H1 (cell line): Measurements from ENCODE around the gene GRAMD4. TPM values are rescaled to one million over a fixed set of nuclear protein-coding genes. Genes with fewer than 3 reads are reported as not detected.

ENCODE experiments used
- CTCF ChIA-PET: fragments of 300-600 bp; sonication (Branson Sonifier 250); formaldehyde crosslinking; loops from one replicate; lab custom pipeline; 2021; ENCODE audit not compliant: partially characterized antibody; lab: Charles Lee
- POLR2A ChIA-PET: fragments of 300-600 bp; sonication (Branson Sonifier 250); formaldehyde crosslinking; loops from one replicate; lab custom pipeline; 2021; ENCODE audit warnings: inconsistent platforms; ENCODE audit not compliant: partially characterized antibody; lab: Charles Lee
- DNase-seq, 2 experiments: peaks; one replicate each; pipeline versions ENCODE4 v3.0.0 to v3.0.0-alpha.2; 2010 to 2022; ENCODE audit warnings: low spot score in 2 of 2, low read depth in 1 of 2, mixed read lengths in 1 of 2
- FAIRE-seq: peaks from 2 replicates; lab custom pipeline; 2011; peaks lifted over from hg19 to GRCh38; lab: Jason Lieb, UNC
- H2AFZ ChIP-seq: 2 replicates; pipeline ENCODE4 v1.8.1; 2012; ENCODE audit warnings: low read length, inconsistent platforms
- H2AK5ac ChIP-seq: 2 replicates; pipeline ENCODE4 v1.6.1; 2013; ENCODE audit warnings: low read depth, low read length
- H2BK120ac ChIP-seq: replicated peaks from 2 replicates; pipeline ENCODE3; 2013; ENCODE audit warnings: low read depth, low read length, inconsistent platforms
- H2BK12ac ChIP-seq: 2 replicates; pipeline ENCODE4 v1.6.1; 2013; ENCODE audit warnings: low read depth, low read length
- H2BK15ac ChIP-seq: 2 replicates; pipeline ENCODE4 v1.6.1; 2013; ENCODE audit warnings: low read length
- H2BK20ac ChIP-seq: 2 replicates; pipeline ENCODE4 v1.6.1; 2013; ENCODE audit warnings: low read length
- H2BK5ac ChIP-seq: 2 replicates; pipeline ENCODE4 v1.6.1; 2013; ENCODE audit warnings: low read depth, low read length
- H3K14ac ChIP-seq: 2 replicates; pipeline ENCODE4 v1.6.1; 2013; ENCODE audit warnings: inconsistent platforms; ENCODE audit not compliant: insufficient read length
- H3K18ac ChIP-seq: 2 replicates; pipeline ENCODE4 v1.6.1; 2013; ENCODE audit warnings: low read length; ENCODE audit errors: extremely low read depth
- H3K23ac ChIP-seq: 2 replicates; pipeline ENCODE4 v1.6.1; 2013; ENCODE audit warnings: inconsistent platforms; ENCODE audit not compliant: insufficient read length
- H3K23me2 ChIP-seq: 2 replicates; pipeline ENCODE4 v1.6.1; 2013; ENCODE audit warnings: low read depth, low read length
- H3K27ac ChIP-seq: 2 replicates; pipeline ENCODE4 v1.6.1; 2011; ENCODE audit warnings: low read depth, low read length, inconsistent platforms
- H3K27me3 ChIP-seq, 4 experiments: replicated peaks in 1 of 4; 1 replicate in 1 of 4; 2 replicates in 3 of 4; pipeline versions ENCODE4 v1.6.1 to v1.8.1; 2011 to 2013; ENCODE audit warnings: low read length in 3 of 4, mild to moderate bottlenecking in 3 of 4, inconsistent platforms in 2 of 4, mixed read lengths in 2 of 4, moderate library complexity in 1 of 4; ENCODE audit not compliant: control insufficient read depth in 3 of 4, insufficient read depth in 3 of 4; ENCODE audit errors: extremely low read depth in 1 of 4
- H3K36me3 ChIP-seq, 4 experiments: 2 replicates each; pipeline versions ENCODE4 v1.6.1 to v1.8.1; 2011 to 2013; ENCODE audit warnings: mild to moderate bottlenecking in 4 of 4, low read length in 3 of 4, moderate library complexity in 2 of 4, control low read depth in 1 of 4, inconsistent platforms in 1 of 4; ENCODE audit not compliant: insufficient read depth in 4 of 4, control insufficient read depth in 2 of 4
- H3K4ac ChIP-seq: replicated peaks from 2 replicates; pipeline ENCODE3; 2013; ENCODE audit warnings: low read length, low read depth, mixed read lengths, inconsistent platforms; ENCODE audit not compliant: insufficient read length
- H3K4me1 ChIP-seq, 4 experiments: replicated peaks in 1 of 4; 1 replicate in 1 of 4; 2 replicates in 3 of 4; pipeline versions ENCODE4 v1.6.1 to v1.8.1; 2011 to 2013; ENCODE audit warnings: low read length in 3 of 4, inconsistent platforms in 2 of 4, mixed read lengths in 1 of 4; ENCODE audit not compliant: insufficient read depth in 4 of 4, control insufficient read depth in 3 of 4
- H3K4me2 ChIP-seq, 2 experiments: 2 replicates each; pipeline versions ENCODE4 v1.6.1 to v1.8.1; 2011 to 2013; ENCODE audit warnings: low read depth in 2 of 2, low read length in 2 of 2, control low read depth in 1 of 2, inconsistent platforms in 1 of 2, mild to moderate bottlenecking in 1 of 2; ENCODE audit not compliant: insufficient read depth in 1 of 2
- H3K4me3 ChIP-seq, 4 experiments: fragments of 200-600, 300-600 bp in 1 of 4; sonication (generic), shearing (Covaris generic), sonication (Bioruptor Twin) in 1 of 4; 2 replicates each; pipeline versions ENCODE4 v1.5.1 to v1.8.1; 2011 to 2016; ENCODE audit warnings: low read length in 4 of 4, low read depth in 3 of 4, control low read depth in 2 of 4, inconsistent platforms in 2 of 4, mild to moderate bottlenecking in 2 of 4, mixed read lengths in 1 of 4, moderate library complexity in 1 of 4; ENCODE audit not compliant: insufficient read depth in 2 of 4; ENCODE audit errors: extremely low read depth in 1 of 4
- H3K56ac ChIP-seq: replicated peaks from 2 replicates; pipeline ENCODE3; 2013; ENCODE audit warnings: low read depth, mild to moderate bottlenecking, mixed read lengths, low read length, inconsistent platforms; ENCODE audit not compliant: insufficient read length
- H3K79me1 ChIP-seq: 2 replicates; pipeline ENCODE4 v1.6.1; 2013; ENCODE audit warnings: low read depth, low read length, control low read depth
- H3K79me2 ChIP-seq, 2 experiments: 2 replicates each; pipeline versions ENCODE4 v1.6.1 to v1.8.1; 2012 to 2013; ENCODE audit warnings: low read length in 2 of 2, mild to moderate bottlenecking in 2 of 2, inconsistent platforms in 1 of 2; ENCODE audit not compliant: insufficient read depth in 2 of 2, control insufficient read depth in 1 of 2
- H3K9ac ChIP-seq, 4 experiments: replicated peaks in 1 of 4; 1 replicate in 1 of 4; 2 replicates in 3 of 4; pipeline versions ENCODE4 v1.6.1 to v1.8.1; 2011 to 2013; ENCODE audit warnings: low read depth in 3 of 4, low read length in 3 of 4, control low read depth in 2 of 4, mild to moderate bottlenecking in 2 of 4, moderate library complexity in 2 of 4, inconsistent platforms in 1 of 4; ENCODE audit errors: extremely low read depth in 1 of 4
- H3K9me3 ChIP-seq, 2 experiments: 2 replicates each; pipeline versions ENCODE4 v1.6.1 to v1.8.1; 2012 to 2013; ENCODE audit warnings: mild to moderate bottlenecking in 2 of 2, moderate library complexity in 2 of 2, control low read depth in 1 of 2, inconsistent platforms in 1 of 2, low read depth in 1 of 2, low read length in 1 of 2, mixed read lengths in 1 of 2; ENCODE audit not compliant: insufficient read depth in 2 of 2
- H4K20me1 ChIP-seq, 2 experiments: replicated peaks in 1 of 2; 2 replicates each; pipeline versions ENCODE3 to v1.8.1; 2011 to 2013; ENCODE audit warnings: inconsistent platforms in 2 of 2, low read length in 2 of 2, mild to moderate bottlenecking in 1 of 2; ENCODE audit not compliant: insufficient read depth in 2 of 2, control insufficient read depth in 1 of 2
- H4K5ac ChIP-seq: 2 replicates; pipeline ENCODE4 v1.6.1; 2013; ENCODE audit warnings: low read length, low read depth, mixed read lengths, inconsistent platforms; ENCODE audit not compliant: insufficient read length
- H4K8ac ChIP-seq: 2 replicates; pipeline ENCODE4 v1.8.0; 2013; ENCODE audit warnings: mild to moderate bottlenecking, moderate library complexity, low read length, inconsistent platforms; ENCODE audit not compliant: insufficient read depth; ENCODE audit errors: extremely low read depth
- H4K91ac ChIP-seq: replicated peaks from 2 replicates; pipeline ENCODE3; 2013; ENCODE audit warnings: low read length, mixed read lengths, inconsistent platforms; ENCODE audit not compliant: insufficient read length
- EZH2 ChIP-seq: fragments of 200-600 bp; sonication (generic); IDR thresholded peaks from 2 replicates; pipeline ENCODE4 v1.7.1; 2012; ENCODE audit warnings: low read depth, mild to moderate bottlenecking, moderate library complexity, low read length, inconsistent platforms; ENCODE audit not compliant: severe bottlenecking
- PHF8 ChIP-seq: fragments of 200-600 bp; sonication (generic); conservative IDR thresholded peaks from 2 replicates; pipeline ENCODE4 v1.7.1; 2012; ENCODE audit warnings: low read depth, mild to moderate bottlenecking, inconsistent platforms, low read length, moderate library complexity
- RFX5 ChIP-seq: IDR thresholded peaks from 2 replicates; pipeline ENCODE4 v1.6.1; 2011; ENCODE audit warnings: low read depth, low read length, improper control_type of control experiment, borderline replicate concordance
- SP1 ChIP-seq: IDR thresholded peaks from 2 replicates; pipeline ENCODE4 v1.6.1; 2011; ENCODE audit warnings: low read depth, low read length
- SP4 ChIP-seq: IDR thresholded peaks from 2 replicates; pipeline ENCODE4 v1.6.1; 2012; ENCODE audit warnings: low read length, inconsistent platforms
- SRF ChIP-seq: IDR thresholded peaks from 2 replicates; pipeline ENCODE4 v1.6.1; 2011; ENCODE audit warnings: mild to moderate bottlenecking, low read depth, low read length, moderate library complexity
- TAF1 ChIP-seq: IDR thresholded peaks from 2 replicates; pipeline ENCODE4 v1.6.1; 2011; ENCODE audit warnings: mild to moderate bottlenecking, low read depth, low read length
- TAF7 ChIP-seq: optimal IDR thresholded peaks from 2 replicates; pipeline ENCODE3; 2011; ENCODE audit warnings: low read depth, mild to moderate bottlenecking, inconsistent platforms, low read length, moderate library complexity, borderline replicate concordance
- WGBS, 2 experiments: shearing (Covaris generic) in 1 of 2; methylation state at CpG; one replicate each; pipeline versions ENCODE4 v1.1.6 to v1.1.7; 2013 to 2015; ENCODE audit warnings: low lambda C conversion rate in 2 of 2, mixed read lengths in 2 of 2, inconsistent platforms in 1 of 2, low coverage in 1 of 2, missing lambda C conversion rate in 1 of 2; ENCODE audit not compliant: insufficient replicate concordance in 2 of 2, insufficient coverage in 1 of 2, insufficient read length in 1 of 2; ENCODE audit errors: extremely low coverage in 1 of 2, missing lambda C conversion rate in 1 of 2; 5-methylcytosine and 5-hydroxymethylcytosine counted together
- polyA plus RNA-seq, 7 experiments: library from polyadenylated mRNA; depleted of rRNA in 3 of 7; stranded (reverse) in 5 of 7; unstranded in 2 of 7; fragments of >200 nt in 5 of 7; fragments of 200-250 nt in 2 of 7; gene quantifications; 1 replicate in 5 of 7; 2 replicates in 1 of 7; 4 replicates in 1 of 7; pipeline versions ENCODE4 v1.2.1 to v1.2.3, GENCODE V29; 2011 to 2013; ENCODE audit warnings: missing spikeins in 2 of 7, mixed read lengths in 2 of 7
- total RNA-seq: library from RNA; stranded (reverse); fragmentation: NEBNext Ultra II Directional; extraction: Animal tissue kit (Norgen Biotek cat#: 25700); gene quantifications from 2 replicates; pipeline ENCODE4 v1.2.1, GENCODE V29; 2021
- TF ChIP-seq, protein P1 (sequence below): IDR thresholded peaks from 2 replicates; pipeline ENCODE4 v1.6.1; 2012; ENCODE audit warnings: low read length, inconsistent platforms
- TF ChIP-seq, protein P2 (sequence below): IDR thresholded peaks from 2 replicates; pipeline ENCODE4 v1.6.1; 2012; ENCODE audit warnings: inconsistent platforms

GRAMD4 gene
- total and polyA plus RNA-seq, 2 of the 8 experiments (the other 6 are each of a cell fraction or from before 2014, with no cell fraction given): 7.9 to 25.6 TPM

GRCh38 chr22:46602025-46602424, 18.2 kb upstream of the GRAMD4 start:
- no peak overlapping the region for H2BK20ac ChIP-seq
- no peak overlapping the region for H3K18ac ChIP-seq
- no peak overlapping the region for H4K8ac ChIP-seq
- no peak for DNase-seq
- no peak overlapping the region for H4K91ac ChIP-seq
- 90% methylated on average over 15 of the region's 15 CpGs; no CpG with 5 or more reads in 1 of the 2 experiments for WGBS, 2 experiments
- no peak overlapping the region for H3K27ac ChIP-seq
- no peaks in the 10 kb centered on the region for H3K79me2 ChIP-seq
- no peak overlapping the region for H3K9ac ChIP-seq
- no peak overlapping the region for H2BK15ac ChIP-seq
- peaks cover 4% of the 10 kb centered on the region; the same call in 1 of the 2 replicates for H3K79me1 ChIP-seq
- POLR2A ChIA-PET: no interaction called here
- no peak overlapping the region for H2BK12ac ChIP-seq
- no peak overlapping the region for H2AK5ac ChIP-seq
- no peak for FAIRE-seq
- H3K27me3 ChIP-seq: no peaks in the 10 kb centered on the region
- CTCF ChIA-PET: interaction anchor here (1.9 kb wide), 1 partner anchor 38 kb away, joined by 5 read pairs; no protein-coding TSS in a partner anchor
- H3K4me3 ChIP-seq: no peak overlapping the region
- H2AFZ ChIP-seq: no peak overlapping the region
- no peak overlapping the region for H3K4me2 ChIP-seq
- TF ChIP-seq, protein P1, sequence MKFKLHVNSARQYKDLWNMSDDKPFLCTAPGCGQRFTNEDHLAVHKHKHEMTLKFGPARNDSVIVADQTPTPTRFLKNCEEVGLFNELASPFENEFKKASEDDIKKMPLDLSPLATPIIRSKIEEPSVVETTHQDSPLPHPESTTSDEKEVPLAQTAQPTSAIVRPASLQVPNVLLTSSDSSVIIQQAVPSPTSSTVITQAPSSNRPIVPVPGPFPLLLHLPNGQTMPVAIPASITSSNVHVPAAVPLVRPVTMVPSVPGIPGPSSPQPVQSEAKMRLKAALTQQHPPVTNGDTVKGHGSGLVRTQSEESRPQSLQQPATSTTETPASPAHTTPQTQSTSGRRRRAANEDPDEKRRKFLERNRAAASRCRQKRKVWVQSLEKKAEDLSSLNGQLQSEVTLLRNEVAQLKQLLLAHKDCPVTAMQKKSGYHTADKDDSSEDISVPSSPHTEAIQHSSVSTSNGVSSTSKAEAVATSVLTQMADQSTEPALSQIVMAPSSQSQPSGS: no peak
- no peak for TF ChIP-seq PHF8
- no peak for TF ChIP-seq RFX5
- no peak for TF ChIP-seq SP4
- no peak for TF ChIP-seq SP1
- TF ChIP-seq TAF7: no peak
- no peak for TF ChIP-seq EZH2
- TF ChIP-seq SRF: no peak
- TF ChIP-seq, protein P2, sequence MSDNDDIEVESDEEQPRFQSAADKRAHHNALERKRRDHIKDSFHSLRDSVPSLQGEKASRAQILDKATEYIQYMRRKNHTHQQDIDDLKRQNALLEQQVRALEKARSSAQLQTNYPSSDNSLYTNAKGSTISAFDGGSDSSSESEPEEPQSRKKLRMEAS: no peak
- no peak for TF ChIP-seq TAF1
- H4K20me1 ChIP-seq: peaks cover 0 to 4% of the 10 kb centered on the region in 2 experiments
- H3K23ac ChIP-seq: no peak overlapping the region
- no peak overlapping the region for H2BK120ac ChIP-seq
- no peak overlapping the region for H3K56ac ChIP-seq
- H2BK5ac ChIP-seq: no peak overlapping the region
- no peaks in the 10 kb centered on the region for H3K23me2 ChIP-seq
- H4K5ac ChIP-seq: no peak overlapping the region
- no peak overlapping the region for H3K4ac ChIP-seq
- H3K36me3 ChIP-seq: no peaks in the 10 kb centered on the region
- no peaks in the 10 kb centered on the region for H3K9me3 ChIP-seq
- H3K4me1 ChIP-seq: peaks cover 0 to under 1% (median under 1%) of the 10 kb centered on the region in 4 experiments; a peak in 3 of 7 replicates
- H3K14ac ChIP-seq: no peak overlapping the region
